ENCODE measurements around the gene TRABD2A.

The TRABD2A gene

DNA sequence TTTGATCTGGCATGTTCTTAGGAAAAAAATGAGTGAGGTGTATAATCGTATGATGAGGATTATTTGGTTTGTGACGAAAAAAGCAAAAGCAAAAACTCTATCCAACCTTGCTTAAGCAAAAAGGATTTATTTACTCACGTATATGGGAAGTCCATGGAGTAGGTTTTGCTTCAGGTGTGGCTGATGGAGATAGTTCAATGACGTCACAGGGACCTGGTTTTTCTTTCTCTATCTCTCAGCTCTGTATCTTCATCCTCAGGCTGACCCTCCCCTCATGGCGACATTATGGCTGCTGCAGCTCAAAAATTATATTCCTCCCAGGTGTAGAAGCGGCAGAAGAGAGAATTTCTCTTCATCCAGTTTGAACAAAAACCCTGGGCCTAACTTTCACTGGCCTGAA is 33.5 kb upstream of the TRABD2A start:
- no peaks in the 10 kb centered on the region for H4K20me1 ChIP-seq (ENCODE audit: insufficient read depth)
- no peak overlapping the region for H3K4me3 ChIP-seq (IDR thresholded peaks at IDR 0.05; ENCODE audit: insufficient read depth, low read depth, low read length)
- TF ChIP-seq, protein P1, sequence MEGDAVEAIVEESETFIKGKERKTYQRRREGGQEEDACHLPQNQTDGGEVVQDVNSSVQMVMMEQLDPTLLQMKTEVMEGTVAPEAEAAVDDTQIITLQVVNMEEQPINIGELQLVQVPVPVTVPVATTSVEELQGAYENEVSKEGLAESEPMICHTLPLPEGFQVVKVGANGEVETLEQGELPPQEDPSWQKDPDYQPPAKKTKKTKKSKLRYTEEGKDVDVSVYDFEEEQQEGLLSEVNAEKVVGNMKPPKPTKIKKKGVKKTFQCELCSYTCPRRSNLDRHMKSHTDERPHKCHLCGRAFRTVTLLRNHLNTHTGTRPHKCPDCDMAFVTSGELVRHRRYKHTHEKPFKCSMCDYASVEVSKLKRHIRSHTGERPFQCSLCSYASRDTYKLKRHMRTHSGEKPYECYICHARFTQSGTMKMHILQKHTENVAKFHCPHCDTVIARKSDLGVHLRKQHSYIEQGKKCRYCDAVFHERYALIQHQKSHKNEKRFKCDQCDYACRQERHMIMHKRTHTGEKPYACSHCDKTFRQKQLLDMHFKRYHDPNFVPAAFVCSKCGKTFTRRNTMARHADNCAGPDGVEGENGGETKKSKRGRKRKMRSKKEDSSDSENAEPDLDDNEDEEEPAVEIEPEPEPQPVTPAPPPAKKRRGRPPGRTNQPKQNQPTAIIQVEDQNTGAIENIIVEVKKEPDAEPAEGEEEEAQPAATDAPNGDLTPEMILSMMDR (conservative IDR thresholded peaks at IDR 0.05; ENCODE audit: low read depth, low read length), result no peak
- H3K4me1 ChIP-seq (ENCODE audit: low read depth, poor library complexity, severe bottlenecking), result no peaks in the 10 kb centered on the region
- no peak overlapping the region for H2AFZ ChIP-seq (ENCODE audit: low read depth)
- no peaks in the 10 kb centered on the region for H3K79me2 ChIP-seq (ENCODE audit: insufficient read depth, low read depth)
- no peak overlapping the region for H3K4me2 ChIP-seq
- no peaks in the 10 kb centered on the region for H3K36me3 ChIP-seq (ENCODE audit: insufficient read depth)
- no peaks in the 10 kb centered on the region for H3K27me3 ChIP-seq (ENCODE audit: insufficient read depth, low read depth)
- H3K27ac ChIP-seq, result no peak overlapping the region
- no peak overlapping the region for H3K9ac ChIP-seq

DNA sequence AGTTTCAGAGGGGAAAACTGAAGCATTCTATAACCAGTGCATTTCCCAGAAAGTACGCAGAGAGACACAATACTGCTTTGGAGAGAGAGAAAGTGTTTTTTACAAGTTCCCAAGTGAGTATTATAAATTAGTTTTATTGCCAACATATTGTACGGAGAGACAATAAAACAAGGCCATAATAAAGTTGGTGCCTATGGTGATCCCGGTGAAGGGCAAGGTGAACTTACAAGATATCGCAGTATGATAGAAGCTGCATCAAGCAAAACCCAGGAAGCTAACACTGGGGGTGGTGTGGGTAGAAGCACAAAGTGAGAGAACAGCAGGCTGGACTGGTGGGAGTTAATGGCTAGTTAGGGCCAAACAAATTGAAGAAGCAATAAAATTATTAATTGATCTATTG is 32.1 kb upstream of the TRABD2A start:
- peaks cover 13% of the 10 kb centered on the region for H3K4me1 ChIP-seq (ENCODE audit: low read depth, poor library complexity, severe bottlenecking)
- no peak overlapping the region for H3K4me3 ChIP-seq (IDR thresholded peaks at IDR 0.05; ENCODE audit: insufficient read depth, low read depth, low read length)
- H3K27ac ChIP-seq, result no peak overlapping the region

DNA sequence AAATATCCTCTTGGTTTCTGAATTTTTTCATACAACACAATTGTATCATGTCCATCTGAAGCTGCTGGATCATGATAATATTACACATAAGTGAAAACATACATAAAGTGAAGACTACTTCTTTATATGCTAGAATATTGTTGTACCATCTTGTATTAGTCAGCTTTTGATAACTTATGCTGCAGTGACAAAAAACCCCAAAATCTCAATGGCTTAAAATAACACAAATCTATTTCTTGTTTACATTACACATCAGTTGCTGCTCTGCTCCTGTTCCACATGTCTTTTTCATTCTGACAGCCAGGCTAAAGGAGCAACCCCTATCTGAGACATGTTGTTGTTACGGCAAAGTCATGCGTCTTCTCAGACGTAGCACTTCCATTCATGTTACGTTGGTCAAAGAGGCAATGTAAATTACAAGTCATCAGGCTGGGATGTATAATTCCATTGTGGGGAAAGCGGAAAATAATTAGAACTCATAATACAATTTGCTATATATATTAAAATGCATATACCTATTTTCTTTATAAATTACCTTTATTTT is 30.3 kb upstream of the TRABD2A start:
- Histone ChIP-seq H3K4me1 (ENCODE audit: low read depth, poor library complexity, severe bottlenecking) (peaks cover 26% of the 10 kb centered on the region), H3K27ac (no peak overlapping the region), H3K4me3 (IDR thresholded peaks at IDR 0.05; ENCODE audit: insufficient read depth, low read depth, low read length) (no peak overlapping the region), H4K20me1 (ENCODE audit: insufficient read depth) (no peaks in the 10 kb centered on the region), H2AFZ (ENCODE audit: low read depth) (no peak overlapping the region), H3K27me3 (ENCODE audit: insufficient read depth, low read depth) (no peaks in the 10 kb centered on the region), H3K4me2 (no peak overlapping the region), H3K79me2 (ENCODE audit: insufficient read depth, low read depth) (peaks cover 9% of the 10 kb centered on the region), H3K36me3 (ENCODE audit: insufficient read depth) (no peaks in the 10 kb centered on the region), H3K9ac (no peak overlapping the region)
- TF ChIP-seq, protein P1 (conservative IDR thresholded peaks at IDR 0.05; ENCODE audit: low read depth, low read length), result no peak

More for the DNA sequence above, 32.1 kb upstream of the TRABD2A start:
- Histone ChIP-seq H3K4me2 (no peak overlapping the region), H3K79me2 (ENCODE audit: insufficient read depth, low read depth) (no peaks in the 10 kb centered on the region), H3K9ac (no peak overlapping the region), H3K27me3 (ENCODE audit: insufficient read depth, low read depth) (no peaks in the 10 kb centered on the region), H4K20me1 (ENCODE audit: insufficient read depth) (no peaks in the 10 kb centered on the region), H3K36me3 (ENCODE audit: insufficient read depth) (no peaks in the 10 kb centered on the region), H2AFZ (ENCODE audit: low read depth) (no peak overlapping the region)
- TF ChIP-seq, protein P1 (conservative IDR thresholded peaks at IDR 0.05; ENCODE audit: low read depth, low read length), result no peak

DNA sequence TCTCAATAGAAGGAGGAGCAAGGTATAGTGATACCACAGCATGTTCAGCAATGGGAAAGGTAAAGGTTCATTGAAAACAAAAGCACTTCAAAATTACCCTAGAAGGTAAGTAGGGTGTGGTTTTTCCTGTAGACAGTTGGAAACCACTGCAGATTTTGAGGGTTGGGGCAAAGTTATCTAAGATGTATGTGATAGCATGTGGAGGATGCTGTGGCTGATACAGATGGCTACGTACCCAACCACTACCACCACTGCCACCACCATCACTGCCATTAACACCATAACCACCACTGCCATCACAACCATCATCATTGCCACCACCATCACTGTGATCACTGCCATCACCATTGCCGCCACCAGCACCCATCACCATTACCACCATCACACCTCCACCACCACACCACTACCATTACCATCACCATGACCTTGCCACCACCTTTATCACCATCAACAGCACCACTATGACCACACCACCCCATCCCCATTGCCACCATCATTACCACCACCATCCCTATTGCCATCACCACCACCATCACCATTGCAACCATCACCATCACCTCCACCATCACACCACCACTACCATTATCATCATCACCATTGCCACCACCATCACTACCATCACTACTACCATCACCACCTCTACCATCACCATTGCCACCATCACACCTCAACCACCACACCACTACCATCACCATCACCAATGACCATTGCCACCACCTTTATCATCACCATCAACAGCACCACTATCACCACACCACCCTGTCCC is 28.2 kb upstream of the TRABD2A start:
- Histone ChIP-seq H3K27ac (peak overlapping the region; percentile 12; the same call in 1 of the 2 replicates), H3K4me2 (peak overlapping the region; percentile 19), H3K9ac (no peak overlapping the region), H2AFZ (ENCODE audit: low read depth) (no peak overlapping the region), H4K20me1 (ENCODE audit: insufficient read depth) (no peaks in the 10 kb centered on the region), H3K4me3 (IDR thresholded peaks at IDR 0.05; ENCODE audit: insufficient read depth, low read depth, low read length) (no peak overlapping the region), H3K4me1 (ENCODE audit: low read depth, poor library complexity, severe bottlenecking) (peaks cover 31% of the 10 kb centered on the region), H3K36me3 (ENCODE audit: insufficient read depth) (no peaks in the 10 kb centered on the region), H3K79me2 (ENCODE audit: insufficient read depth, low read depth) (peaks cover 15% of the 10 kb centered on the region), H3K27me3 (ENCODE audit: insufficient read depth, low read depth) (no peaks in the 10 kb centered on the region)
- TF ChIP-seq, protein P1 (conservative IDR thresholded peaks at IDR 0.05; ENCODE audit: low read depth, low read length), result no peak

All from KMS-11 (cell line).